Skeletal muscle cell (primary cell): ENCODE measurements around the gene ZNF775.

Experiments
- DNase-seq: peaks from one replicate; pipeline ENCODE4 v3.0.0-alpha.2; 2010; ENCODE audit warnings: low read depth
- H3K4me3 ChIP-seq: 2 replicates; pipeline ENCODE4 v1.5.1; 2011; ENCODE audit warnings: low read depth, mild to moderate bottlenecking, control low read depth, low read length, moderate library complexity

The ZNF775 gene

DNA sequence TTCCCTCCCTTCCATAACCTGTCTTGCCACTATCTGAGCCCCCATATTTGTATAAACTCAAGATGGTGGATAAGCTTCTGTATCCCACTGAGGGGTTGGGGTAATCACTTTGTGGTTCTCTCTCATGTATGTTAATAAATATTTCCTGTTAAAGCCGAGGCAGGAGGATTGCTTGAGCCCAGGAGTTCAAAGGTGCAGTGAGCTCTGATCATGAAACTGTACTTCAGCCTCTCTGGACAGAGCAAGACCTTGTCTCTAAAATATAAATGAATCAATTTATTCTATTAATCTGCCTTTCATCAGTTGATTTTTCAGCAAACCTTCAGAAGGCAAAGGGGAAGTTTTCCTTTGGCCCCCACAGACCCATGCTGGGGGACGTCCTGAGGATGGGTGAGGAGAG lies 35.9 kb upstream of the ZNF775 start:
- no peak for DNase-seq
- H3K4me3 ChIP-seq: no peak overlapping the region

DNA sequence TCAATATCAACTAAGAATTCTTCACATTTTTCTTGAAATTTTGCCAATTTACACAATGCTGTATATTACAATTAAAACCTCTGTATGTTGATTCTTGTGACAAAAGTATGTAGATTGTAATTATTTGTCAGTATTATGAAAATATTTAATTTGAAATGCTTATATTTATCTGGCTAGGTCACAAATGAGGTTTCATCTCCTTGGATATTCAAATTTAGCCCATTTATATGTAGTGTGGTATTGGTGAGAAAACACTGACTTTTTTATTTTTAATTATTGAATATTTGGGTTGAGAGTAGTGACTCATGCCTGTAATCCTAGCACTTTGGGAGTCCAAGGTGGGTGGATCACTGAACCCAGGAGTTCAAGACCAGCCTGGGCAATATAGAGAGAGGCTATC lies 34.8 kb upstream of the ZNF775 start:
- no peak for DNase-seq
- H3K4me3 ChIP-seq: no peak overlapping the region

DNA sequence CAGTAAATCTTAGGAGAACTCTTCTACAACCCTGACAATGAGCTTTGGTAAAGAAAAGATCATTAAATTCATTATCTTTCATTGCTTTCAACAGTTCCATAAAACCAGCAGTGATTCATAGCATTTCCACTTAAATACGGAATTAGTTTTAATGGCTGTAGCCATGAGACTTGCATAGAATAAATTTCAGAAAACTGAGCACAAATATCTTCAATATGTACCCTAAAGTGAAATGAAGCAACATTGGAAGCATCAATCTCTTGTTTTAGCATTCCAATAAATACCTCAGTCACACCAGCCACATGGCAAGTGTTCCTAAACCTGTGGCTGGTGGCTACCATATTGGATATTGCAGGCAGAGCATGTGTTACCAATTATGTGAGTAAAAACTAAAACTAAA lies 34.1 kb upstream of the ZNF775 start:
- DNase-seq: no peak
- H3K4me3 ChIP-seq: no peak overlapping the region

DNA sequence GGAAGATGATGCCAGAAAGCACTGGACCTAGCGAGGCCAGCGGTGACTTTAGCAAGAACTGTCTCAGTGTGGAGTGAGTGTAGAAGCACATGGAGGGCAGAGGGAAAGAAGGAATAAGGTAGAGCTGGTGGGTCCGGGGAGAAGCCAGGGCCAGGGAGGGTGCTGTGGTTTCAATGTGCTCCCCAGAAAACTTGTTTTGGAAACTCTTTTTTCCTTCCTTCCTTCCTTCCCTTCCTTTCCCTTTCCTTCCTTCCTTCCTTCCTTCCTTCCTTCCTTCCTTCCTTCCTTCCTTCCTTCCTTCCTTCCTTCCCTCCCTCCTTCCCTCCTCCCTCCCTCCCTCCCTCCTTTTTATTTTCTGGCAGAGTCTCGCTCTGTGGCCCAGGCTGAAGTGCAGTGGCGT lies 32.2 kb upstream of the ZNF775 start:
- H3K4me3 ChIP-seq: no peak overlapping the region
- DNase-seq: no peak

DNA sequence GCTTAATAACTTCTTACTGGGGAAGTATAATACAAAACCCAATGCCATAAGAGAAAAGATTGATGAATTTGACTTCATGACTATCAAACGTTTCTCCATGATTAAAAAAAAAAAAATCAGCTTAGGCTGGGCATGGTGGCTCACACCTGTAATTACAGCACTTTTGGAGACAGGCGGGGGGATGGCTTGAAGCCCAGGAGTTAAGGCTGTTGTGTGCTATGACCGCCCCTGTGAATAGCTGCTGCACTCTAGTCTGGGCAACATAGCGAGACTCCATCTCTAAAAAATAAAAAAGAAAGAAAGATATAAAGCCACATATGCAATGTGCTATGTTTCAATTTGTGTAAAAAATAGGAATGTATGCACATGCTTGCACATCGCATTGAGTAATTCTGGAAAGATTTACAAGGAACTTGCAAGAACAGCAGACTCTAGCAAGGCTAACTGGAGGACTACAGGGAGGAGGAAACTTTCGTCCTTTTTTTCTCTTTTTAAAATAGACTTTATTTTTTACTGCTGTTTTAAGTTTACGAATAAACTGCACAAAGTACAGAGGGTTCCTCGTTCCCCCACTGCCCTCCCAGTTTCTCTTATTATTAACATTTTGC lies 27.4 kb upstream of the ZNF775 start:
- no peak for DNase-seq
- H3K4me3 ChIP-seq: no peak overlapping the region

DNA sequence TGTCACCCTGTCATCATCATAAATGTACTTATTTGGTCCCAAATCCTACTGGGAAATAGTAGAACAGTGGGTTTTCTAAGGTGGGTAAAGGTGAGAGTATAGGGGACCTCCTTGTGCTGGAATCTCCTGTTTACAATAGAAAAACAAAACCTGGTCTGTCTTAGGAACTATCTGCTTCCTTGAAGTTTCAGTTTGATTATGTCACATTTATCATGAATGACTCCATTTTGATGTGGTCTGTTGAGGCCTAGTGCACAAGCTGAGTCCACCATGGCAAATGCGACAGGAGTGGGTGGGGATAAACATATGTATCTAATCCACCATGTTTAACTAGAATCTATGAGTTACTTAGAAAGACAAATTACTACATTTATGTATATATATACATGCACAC lies 23.5 kb upstream of the ZNF775 start:
- H3K4me3 ChIP-seq: no peak overlapping the region
- DNase-seq: no peak

DNA sequence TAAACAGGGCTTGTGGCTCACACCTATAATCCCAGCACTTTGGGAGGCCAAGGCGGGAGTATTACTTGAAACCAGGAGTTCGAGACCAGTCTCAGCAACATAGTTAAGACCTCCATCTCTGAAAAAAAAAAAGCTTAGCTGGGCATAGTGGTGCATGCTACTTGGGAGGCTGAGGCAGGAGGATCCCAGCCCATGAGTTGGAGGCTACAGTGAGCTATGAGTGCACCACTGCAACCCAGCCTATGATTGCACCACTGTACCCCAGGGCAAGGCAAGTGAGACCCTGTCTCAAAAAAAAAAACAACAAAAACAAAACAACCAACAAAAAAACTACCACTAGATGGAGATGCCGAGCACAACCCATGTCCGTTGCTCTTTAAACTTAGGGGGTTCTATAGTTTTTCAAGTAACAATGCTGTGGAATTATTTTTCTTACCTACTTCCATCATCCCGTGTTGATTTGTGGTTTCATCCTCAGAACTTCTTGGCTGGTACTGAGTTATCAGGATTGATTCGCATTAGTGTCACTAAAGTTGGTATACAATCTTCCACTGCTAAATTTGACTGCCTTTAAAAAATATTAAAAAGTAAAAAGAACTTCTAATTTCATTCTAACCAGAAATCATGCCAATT lies 22.7 kb upstream of the ZNF775 start:
- DNase-seq: no peak
- H3K4me3 ChIP-seq: no peak overlapping the region

DNA sequence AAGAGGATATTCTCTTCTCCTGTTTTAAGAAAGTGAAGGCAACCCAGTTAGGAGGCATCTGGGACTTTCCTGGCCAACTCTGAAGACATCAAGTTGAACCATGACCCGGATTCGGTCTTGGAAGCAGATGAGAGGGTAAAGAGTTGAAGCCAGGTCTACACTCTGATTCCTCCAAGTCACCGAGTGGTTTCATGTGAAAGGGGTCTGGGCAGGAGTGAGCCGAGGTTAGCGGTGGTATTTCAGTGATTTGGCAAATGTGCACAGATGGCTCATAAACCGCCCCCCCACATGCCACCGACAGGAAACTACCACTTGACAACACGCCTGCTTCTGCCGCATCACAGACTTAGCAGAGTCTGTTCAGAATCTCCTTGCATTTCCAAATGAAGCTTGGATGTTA lies 21.9 kb upstream of the ZNF775 start:
- DNase-seq: no peak
- no peak overlapping the region for H3K4me3 ChIP-seq

DNA sequence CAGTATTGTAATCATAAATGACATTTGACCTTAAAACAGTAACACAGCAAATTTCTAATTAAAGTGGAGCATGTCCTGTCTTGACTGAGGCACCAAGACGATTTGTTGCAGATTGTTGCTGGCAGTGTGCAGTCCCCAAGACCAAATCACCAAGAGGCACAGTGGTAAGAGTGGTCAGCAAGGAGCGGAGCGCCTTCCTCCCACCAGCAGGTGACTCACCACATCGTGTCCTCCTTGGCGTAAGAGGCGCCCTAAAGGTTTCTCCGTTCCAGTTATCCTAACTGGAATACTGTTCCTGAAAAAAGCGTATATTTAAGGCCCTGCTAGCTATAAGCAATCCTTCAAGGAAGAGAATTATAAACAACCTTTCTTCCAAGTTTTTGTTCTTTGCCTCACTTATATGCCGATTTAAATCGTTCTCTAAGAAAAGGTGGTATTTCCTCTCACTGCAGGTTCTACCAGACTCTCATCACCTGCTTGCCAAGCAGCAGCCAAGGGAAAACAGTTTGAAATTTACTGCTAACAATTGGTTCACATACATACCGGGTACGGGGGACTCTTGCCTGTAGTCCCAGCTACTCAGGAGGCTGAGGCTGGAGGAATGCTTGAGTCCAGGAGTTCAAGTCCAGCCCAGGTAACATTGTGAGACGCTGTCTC lies 21.2 kb upstream of the ZNF775 start:
- DNase-seq: no peak
- H3K4me3 ChIP-seq: no peak overlapping the region

DNA sequence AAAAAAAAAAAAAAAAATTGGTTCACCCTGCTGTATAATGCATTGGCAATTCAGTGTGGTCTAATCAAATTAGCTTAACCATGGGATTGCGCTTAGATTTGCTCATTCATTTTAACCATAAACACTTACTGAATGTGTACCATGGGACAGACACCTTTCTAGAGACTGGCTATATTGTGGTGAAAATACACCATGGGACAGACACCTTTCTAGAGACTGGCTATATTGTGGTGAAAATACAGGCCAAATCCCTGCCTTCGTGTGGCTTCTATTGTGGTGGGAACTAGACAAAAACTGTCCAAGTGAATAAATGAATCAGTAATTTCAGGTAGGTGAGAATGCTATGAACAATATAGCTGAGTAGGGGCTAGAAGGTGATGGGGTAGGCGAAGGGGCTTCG lies 20.7 kb upstream of the ZNF775 start:
- H3K4me3 ChIP-seq: no peak overlapping the region
- DNase-seq: no peak

DNA sequence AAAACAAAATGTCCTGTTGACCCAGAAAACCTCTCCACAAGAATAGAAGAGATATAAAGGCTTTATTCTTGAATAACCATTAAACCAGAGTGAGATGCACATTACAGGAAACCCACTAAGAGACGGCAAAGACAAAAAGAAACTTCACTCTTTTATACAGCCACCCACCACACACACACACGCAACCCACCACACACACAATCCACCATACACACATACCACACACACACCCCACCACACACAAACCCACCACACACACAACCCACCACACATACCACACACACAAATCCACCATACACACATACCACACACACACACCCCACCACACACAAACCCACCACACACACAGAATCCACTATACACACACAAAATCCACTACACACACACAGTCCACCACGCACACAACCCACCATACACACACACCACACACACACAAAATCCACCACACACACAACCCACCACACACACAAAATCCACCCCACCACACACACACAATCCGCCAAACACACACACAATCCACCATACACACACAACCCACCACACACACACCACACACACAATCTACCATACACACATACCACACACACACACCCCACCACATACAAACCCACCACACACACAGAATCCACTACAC lies 20.0 kb upstream of the ZNF775 start:
- DNase-seq: no peak
- H3K4me3 ChIP-seq: no peak overlapping the region

DNA sequence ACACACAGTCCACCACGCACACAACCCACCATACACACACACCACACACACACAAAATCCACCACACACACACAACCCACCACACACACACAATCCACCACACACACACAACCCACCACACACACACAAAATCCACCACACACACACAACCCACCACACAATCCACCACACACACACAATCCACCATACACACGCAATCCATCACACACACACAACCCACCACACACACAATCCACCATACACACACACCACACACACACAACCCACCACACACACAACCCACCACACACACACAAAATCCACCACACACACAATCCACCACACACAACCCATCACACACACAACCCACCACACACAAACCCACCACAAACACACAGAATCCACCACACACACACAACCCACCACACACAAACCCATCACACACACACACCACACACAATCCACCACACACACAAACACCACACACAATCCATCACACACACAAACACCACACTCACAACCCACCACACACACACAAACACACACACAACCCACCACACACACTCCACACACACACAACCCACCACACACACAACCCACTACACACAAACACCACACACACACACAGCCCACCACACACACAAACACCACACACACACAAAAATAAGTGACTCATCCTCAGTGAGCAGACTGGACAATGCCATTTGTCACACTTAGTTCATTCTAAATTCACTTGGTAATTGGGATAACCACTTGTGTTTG lies 19.3 kb upstream of the ZNF775 start:
- H3K4me3 ChIP-seq: no peak overlapping the region
- DNase-seq: no peak

DNA sequence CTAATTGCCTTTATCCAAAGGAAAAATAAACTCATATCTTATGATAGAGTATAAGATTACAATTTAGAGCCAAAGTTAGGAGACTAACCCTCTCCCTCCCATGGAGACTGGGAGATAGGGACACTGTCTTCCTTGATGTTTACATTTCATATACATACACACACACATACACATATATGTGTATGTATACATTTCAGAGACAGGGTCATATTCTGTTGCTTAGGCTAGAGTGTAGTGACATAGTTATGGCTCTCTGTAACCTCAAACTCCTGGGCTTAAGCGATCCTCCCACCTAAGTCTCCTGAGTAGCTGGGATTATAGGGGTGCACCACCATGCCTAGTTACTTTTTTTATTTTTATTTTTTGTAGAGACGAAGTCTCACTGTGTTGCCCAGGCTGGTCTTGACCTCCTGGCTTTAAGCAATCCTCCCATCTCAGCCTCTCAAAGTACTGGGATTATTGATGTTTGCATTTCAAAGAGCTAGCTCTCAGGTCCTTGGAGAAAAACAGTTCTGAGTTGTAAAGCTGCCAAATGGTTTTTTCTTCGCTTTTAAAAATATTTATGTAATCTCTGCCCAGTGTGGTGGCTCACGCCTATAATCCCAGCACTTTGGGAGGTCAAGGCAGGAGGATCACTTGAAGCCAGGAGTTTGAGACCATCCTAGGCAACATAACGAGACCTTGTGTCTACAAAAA lies 18.6 kb upstream of the ZNF775 start:
- H3K4me3 ChIP-seq: no peak overlapping the region
- no peak for DNase-seq

DNA sequence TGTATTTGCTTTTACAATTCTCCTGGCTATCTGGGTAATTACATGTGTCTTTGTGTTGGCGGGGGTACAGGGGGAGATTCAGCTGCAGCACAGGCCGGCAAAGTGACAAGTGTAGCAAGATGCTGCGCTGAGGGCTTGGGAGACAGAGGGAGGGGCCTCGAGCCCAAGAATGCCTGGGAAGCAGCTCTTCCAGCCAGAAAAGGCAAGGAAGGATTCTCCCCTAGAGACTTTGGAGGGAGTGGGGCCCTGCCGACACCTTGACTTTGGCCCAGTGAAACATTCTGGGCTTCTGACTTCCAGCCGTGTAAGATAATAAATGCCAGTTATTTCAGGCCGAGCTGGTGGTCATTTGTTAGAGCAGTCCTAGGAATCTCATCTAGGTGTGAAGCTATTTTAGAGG lies 17.7 kb upstream of the ZNF775 start:
- no peak for DNase-seq
- no peak overlapping the region for H3K4me3 ChIP-seq

DNA sequence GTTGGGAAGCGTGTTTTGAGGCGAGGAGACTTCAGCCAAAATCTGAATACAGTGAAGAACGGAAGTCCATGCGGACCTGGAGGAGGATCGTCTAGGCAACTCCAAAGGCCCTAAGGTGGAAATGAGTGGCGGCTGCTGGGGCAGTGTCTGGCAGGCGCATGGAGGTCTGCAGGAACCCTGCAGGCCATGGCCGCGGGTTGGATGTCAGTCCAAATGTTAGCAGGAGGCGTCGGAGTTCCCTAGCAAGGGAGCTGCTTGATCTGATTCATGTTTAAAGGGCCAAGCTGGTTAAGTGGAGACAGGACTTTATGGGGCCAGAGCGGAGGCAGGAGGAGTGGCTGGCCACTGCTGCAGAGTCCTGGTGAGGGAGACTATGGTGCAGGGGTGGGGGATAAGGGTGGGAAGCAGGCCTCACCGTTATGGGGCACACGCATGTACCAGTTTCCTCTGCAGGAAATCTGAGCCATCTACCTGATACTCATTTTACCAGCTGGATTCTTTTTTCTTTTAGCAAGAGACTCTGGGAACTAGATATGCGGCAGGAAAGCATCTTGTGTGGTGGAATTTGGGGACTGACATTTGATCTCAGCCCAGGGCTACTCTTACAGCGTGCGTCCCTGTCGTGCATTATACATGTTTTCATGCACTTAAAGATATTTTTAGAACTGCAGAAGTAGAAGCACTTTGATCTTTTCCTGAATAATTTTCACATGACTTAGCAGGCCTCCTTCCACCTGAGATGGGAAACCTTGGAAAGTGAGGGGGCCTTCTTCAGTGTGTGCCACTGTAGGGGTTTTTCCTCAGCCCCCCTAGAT lies 17.1 kb upstream of the ZNF775 start:
- no peak for DNase-seq
- no peak overlapping the region for H3K4me3 ChIP-seq

DNA sequence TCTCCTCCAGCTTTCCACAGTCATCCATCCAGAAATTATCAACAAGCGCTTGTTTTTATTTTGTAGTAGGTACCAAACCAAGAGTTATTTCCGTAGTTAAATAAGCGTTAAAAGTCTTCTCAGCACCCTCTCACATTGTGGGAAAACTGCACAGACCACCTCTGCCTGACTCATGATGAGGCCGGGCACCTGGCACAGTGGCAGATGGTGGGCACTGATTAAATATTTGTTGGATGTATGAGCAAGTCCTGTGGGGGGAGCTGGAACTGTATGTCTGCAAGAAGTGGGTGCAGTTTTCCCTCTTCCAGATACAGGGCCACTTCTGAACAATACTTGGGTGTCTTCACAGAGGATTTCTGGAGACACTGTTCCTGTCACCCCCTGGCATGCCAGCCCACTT lies 15.8 kb upstream of the ZNF775 start:
- H3K4me3 ChIP-seq: no peak overlapping the region
- no peak for DNase-seq

DNA sequence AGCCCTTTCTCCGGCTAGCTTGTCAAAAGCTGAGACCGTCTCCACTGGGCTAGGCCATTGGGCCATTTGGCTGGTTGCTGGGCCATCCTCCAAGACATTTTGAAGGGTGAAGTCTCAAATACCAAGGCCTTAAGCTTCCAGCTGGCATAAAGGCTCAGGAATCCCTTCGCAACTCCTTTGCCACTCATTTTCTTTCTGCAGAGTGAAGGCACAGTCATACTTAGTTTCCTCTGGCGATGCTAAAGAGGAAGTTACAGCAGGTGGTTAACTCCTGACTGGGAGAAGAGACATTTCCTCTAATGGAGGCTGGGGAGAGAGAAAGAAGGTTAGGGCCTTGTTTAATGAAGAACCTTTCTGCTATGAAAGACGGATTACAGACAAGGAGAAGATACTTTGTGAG lies 15.3 kb upstream of the ZNF775 start:
- DNase-seq: no peak
- H3K4me3 ChIP-seq: no peak overlapping the region

DNA sequence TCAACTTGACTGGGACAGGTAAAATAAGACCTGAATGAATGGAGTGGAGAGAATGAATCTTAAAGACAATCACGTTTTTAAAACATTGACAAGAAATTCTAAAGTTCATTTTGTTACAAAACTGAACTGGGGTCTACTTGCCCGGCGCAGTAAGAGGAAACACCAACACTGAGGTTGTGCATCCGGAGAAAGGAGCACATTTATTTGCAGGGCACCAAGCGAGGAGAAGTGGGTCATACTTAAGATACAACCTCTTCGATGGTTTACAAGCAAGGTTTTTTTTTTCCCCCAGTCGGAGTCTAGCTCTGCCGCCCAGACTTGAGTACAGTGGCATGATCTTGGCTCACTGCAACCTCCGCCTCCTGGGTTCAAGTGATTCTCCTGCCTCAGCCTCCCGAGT lies 13.9 kb upstream of the ZNF775 start:
- H3K4me3 ChIP-seq: no peak overlapping the region
- DNase-seq: no peak
